ENCODE measurements around the gene EIF4B. TPM values are rescaled to one million over a fixed set of nuclear protein-coding genes. Genes with fewer than 3 reads are reported as not detected.

Gene EIF4B
- total and polyA plus RNA-seq, 2 of the 8 experiments (the other 6 are each of a cell fraction or from before 2014, with no cell fraction given), result 269 to 816 TPM

GRCh38 chr12:53091756-53092155 is 85.5 kb downstream of the EIF4B start (continued):
- no peak for TF ChIP-seq CHD7 (IDR thresholded peaks at IDR 0.05; ENCODE audit: insufficient replicate concordance, low read length)
- TF ChIP-seq BACH1 (IDR thresholded peaks at IDR 0.05; ENCODE audit: low read length), result no peak
- TF ChIP-seq SRF (IDR thresholded peaks at IDR 0.05; ENCODE audit: low read depth, low read length), result no peak
- no peak for TF ChIP-seq POU5F1 (IDR thresholded peaks at IDR 0.05; ENCODE audit: low read depth, low read length)
- TF ChIP-seq TCF12 (IDR thresholded peaks at IDR 0.05; ENCODE audit: low read depth, low read length), result no peak
- no peak for TF ChIP-seq POLR2A (IDR thresholded peaks at IDR 0.05; ENCODE audit: control extremely low read depth in 1 of 2, low read depth in 2 of 2, low read length in 2 of 2)
- no peak for TF ChIP-seq CHD2 (IDR thresholded peaks at IDR 0.05; ENCODE audit: low read length)
- no peak for TF ChIP-seq SP2 (IDR thresholded peaks at IDR 0.05; ENCODE audit: low read length)
- no peak for TF ChIP-seq TEAD4 (IDR thresholded peaks at IDR 0.05; ENCODE audit: low read depth, low read length)
- TF ChIP-seq MAFK (IDR thresholded peaks at IDR 0.05; ENCODE audit: low read depth, low read length), result no peak
- TF ChIP-seq HDAC6 (IDR thresholded peaks at IDR 0.05; ENCODE audit: low read depth, low read length), result no peak
